ENCODE data around the gene SAMD4A. TPM values are rescaled to one million over a fixed set of nuclear protein-coding genes. Genes with fewer than 3 reads are reported as not detected.
A peak's percentile ranks its signal among the peaks of the same experiment; 100 is the strongest.

The SAMD4A gene
- total RNA-seq, 1 donor from 2014 or later: 30.6 TPM

GRCh38 chr14:54767450-54767849, 200.5 kb downstream of the SAMD4A start:
- H3K4me3 ChIP-seq: no peak overlapping the region
- H3K9me3 ChIP-seq: no peaks in the 10 kb centered on the region
- H3K27ac ChIP-seq: no peak overlapping the region
- TF ChIP-seq, protein P1, sequence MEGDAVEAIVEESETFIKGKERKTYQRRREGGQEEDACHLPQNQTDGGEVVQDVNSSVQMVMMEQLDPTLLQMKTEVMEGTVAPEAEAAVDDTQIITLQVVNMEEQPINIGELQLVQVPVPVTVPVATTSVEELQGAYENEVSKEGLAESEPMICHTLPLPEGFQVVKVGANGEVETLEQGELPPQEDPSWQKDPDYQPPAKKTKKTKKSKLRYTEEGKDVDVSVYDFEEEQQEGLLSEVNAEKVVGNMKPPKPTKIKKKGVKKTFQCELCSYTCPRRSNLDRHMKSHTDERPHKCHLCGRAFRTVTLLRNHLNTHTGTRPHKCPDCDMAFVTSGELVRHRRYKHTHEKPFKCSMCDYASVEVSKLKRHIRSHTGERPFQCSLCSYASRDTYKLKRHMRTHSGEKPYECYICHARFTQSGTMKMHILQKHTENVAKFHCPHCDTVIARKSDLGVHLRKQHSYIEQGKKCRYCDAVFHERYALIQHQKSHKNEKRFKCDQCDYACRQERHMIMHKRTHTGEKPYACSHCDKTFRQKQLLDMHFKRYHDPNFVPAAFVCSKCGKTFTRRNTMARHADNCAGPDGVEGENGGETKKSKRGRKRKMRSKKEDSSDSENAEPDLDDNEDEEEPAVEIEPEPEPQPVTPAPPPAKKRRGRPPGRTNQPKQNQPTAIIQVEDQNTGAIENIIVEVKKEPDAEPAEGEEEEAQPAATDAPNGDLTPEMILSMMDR (IDR thresholded peaks at IDR 0.05): no peak
- no peaks in the 10 kb centered on the region for H3K4me1 ChIP-seq
- peaks cover 62% of the 10 kb centered on the region for H3K36me3 ChIP-seq
- no peaks in the 10 kb centered on the region for H3K27me3 ChIP-seq (ENCODE audit: low read depth)
- ATAC-seq (no peak), DNase-seq (no peak)
- intact Hi-C loops (cut with DNase I): no loop called here

DNA sequence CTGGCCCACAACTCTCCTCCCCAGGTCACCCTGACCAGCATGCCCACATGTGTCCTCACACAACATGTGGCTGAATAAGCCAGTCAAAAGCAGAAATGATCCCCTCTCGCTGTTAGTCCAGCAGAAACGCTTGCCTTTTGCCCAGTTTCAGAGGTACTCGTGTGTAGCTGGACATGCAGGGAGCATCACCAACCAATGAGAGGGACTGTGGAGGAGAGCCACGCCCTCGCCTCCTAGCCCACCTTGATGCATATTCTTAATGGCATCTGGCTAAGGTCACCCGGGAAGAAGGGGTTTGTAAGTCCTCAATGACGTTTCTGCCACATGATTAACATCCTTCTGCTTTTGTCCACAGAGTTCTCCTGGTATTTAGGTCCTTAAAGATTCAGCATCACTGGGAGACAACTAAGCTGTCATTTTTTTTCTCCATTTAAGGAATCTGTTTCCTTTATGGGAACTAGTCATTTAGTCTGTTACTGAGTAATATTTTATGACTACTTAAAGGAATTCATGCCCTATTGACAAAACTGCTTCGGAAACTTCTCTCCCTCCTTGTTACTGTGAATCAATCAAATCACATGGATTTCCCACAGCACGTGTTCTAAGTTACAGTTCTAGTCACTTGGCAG, 201.7 kb downstream of the SAMD4A start:
- DNase-seq: no peak
- intact Hi-C loops (cut with DNase I): no loop called here
- H3K27ac ChIP-seq: no peak overlapping the region

DNA sequence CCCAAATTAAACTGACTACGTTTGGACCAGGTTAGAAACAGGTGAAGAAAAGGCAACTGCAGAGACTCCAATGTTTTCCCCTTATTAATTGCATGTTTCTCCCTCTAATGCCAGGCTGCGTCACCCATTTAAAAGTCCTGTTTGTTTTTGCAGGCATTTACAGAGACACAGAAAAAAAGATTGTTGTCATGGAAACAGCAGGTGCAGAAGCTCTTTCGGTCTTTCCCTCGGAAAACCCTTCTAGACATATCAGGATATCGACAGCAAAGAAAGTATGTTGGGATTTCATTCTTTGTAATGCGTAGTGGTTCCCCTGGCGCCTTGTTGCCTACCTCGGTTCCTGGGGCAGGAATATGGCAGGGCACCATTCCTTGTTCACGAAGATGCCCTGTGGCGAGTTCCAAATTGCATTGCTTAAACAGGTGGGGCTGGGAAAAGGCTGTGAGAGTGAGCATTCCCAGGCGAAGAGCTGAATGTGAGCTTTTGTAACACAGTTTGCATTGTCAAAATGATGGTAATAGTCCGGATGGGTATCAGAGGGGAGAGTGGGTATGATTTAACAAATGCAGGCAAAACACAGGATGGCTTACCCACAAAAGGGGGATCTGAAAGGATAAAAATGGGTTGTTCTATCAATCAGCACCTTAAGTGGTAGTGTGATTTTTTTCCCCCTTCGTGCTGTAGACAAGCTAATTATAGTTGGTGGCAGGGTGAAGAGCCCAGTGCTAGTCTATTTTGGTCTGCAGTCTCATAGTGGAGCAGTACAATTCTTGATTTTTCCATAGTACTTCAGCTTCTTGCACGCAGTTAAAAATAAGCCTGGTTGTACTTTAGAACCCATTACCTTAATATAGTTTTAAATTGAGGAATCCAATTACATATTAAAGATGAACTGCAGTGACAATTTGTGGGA, 203.3 kb downstream of the SAMD4A start:
- TF ChIP-seq, protein P1 (IDR thresholded peaks at IDR 0.05): no peak
- intact Hi-C loops (cut with DNase I): loop anchor here (10.0 kb wide), 1 partner anchor 215 kb away; no protein-coding TSS in a partner anchor
- H3K27ac ChIP-seq: no peak overlapping the region
- peaks cover 46% of the 10 kb centered on the region for H3K36me3 ChIP-seq
- no peaks in the 10 kb centered on the region for H3K27me3 ChIP-seq (ENCODE audit: low read depth)
- ATAC-seq (no peak), DNase-seq (no peak)
- H3K9me3 ChIP-seq: no peaks in the 10 kb centered on the region
- no peak overlapping the region for H3K4me3 ChIP-seq
- peaks cover 16% of the 10 kb centered on the region for H3K4me1 ChIP-seq

More for the DNA sequence above, 201.7 kb downstream of the SAMD4A start:
- no peaks in the 10 kb centered on the region for H3K9me3 ChIP-seq
- H3K36me3 ChIP-seq: peaks cover 53% of the 10 kb centered on the region
- H3K4me1 ChIP-seq: peaks cover 9% of the 10 kb centered on the region
- TF ChIP-seq, protein P1 (IDR thresholded peaks at IDR 0.05): no peak
- no peak for ATAC-seq
- H3K4me3 ChIP-seq: no peak overlapping the region
- H3K27me3 ChIP-seq (ENCODE audit: low read depth): no peaks in the 10 kb centered on the region

DNA sequence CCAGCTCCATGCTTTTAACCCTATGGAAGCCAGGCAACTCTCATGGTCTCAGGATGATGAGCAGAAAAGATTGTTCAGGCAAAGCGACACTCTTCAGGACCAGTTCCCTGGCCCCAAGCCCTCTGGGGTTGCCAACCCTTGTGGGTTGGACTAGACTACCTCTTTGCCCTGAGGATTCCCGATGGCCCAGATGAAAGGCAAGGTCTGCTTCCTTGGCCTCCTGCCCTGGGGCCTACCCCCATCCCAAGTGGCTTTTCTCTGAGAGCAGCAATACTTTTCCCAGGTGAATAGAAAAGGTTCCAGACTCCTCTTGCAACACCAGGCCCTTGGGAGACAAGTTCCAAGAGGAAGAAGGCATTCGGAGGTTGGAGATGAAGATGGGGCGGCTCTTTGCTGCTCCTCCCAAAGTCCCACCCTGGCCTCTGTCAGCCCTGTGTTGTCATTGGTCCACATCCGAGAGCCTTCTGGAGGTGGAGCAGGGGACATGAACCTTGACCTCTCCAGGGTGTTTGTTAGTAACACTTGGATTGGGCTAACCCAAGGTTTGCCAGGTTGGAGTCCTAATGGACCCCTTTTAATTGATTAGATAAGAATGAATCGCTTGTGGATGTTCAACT, 204.6 kb downstream of the SAMD4A start:
- intact Hi-C loops (cut with DNase I): loop anchor here (10.0 kb wide), 1 partner anchor 217 kb away; no protein-coding TSS in a partner anchor
- DNase-seq (no peak), ATAC-seq (no peak)
- no peaks in the 10 kb centered on the region for H3K27me3 ChIP-seq (ENCODE audit: low read depth)
- peaks cover 23% of the 10 kb centered on the region for H3K4me1 ChIP-seq
- H3K9me3 ChIP-seq: no peaks in the 10 kb centered on the region
- H3K4me3 ChIP-seq: no peak overlapping the region
- TF ChIP-seq, protein P1 (IDR thresholded peaks at IDR 0.05): no peak
- H3K27ac ChIP-seq: peak overlapping the region; percentile 82
- H3K36me3 ChIP-seq: peaks cover 39% of the 10 kb centered on the region

DNA sequence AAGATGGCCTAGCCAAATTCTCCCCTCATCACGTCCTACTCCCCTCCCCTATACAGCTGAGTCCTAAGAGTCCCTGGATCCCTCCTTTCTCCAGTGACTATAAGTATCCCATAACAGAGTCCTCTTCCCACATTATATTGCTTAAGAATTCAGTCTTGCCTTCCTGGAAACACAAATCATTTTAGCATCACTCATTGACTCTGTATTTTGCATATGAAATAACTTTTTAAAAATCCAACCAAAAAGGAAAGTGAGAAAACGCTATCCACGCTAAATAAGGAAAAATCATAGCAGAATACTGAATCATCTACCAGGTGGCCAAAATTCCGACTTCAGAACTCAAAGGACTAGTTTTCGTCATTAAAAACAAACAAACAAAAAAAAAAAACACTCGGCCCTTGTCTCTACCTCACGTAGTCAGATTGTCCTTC, 205.5 kb downstream of the SAMD4A start:
- peaks cover 32% of the 10 kb centered on the region for H3K36me3 ChIP-seq
- intact Hi-C loops (cut with DNase I): loop anchor here (10.0 kb wide), 1 partner anchor 218 kb away; no protein-coding TSS in a partner anchor
- DNase-seq (no peak), ATAC-seq (no peak)
- peak overlapping the region; percentile 82 for H3K27ac ChIP-seq
- H3K9me3 ChIP-seq: no peaks in the 10 kb centered on the region
- H3K4me1 ChIP-seq: peaks cover 24% of the 10 kb centered on the region
- no peaks in the 10 kb centered on the region for H3K27me3 ChIP-seq (ENCODE audit: low read depth)
- no peak overlapping the region for H3K4me3 ChIP-seq
- TF ChIP-seq, protein P1 (IDR thresholded peaks at IDR 0.05): no peak

All from lower lobe of right lung (tissue), 2 donors.